Measurements from ENCODE around the gene QSER1.

GRCh38 chr11:32884770-32885384, 7.7 kb upstream of the QSER1 start:
- TF ChIP-seq EP300 (IDR thresholded peaks at IDR 0.05) (no peak), POLR2A (IDR thresholded peaks at IDR 0.05) (no peak)

Measured in gastroesophageal sphincter (tissue), 2 donors.